Measurements from ENCODE around the gene PIAS1.
A peak's percentile ranks its signal among the peaks of the same experiment; 100 is the strongest.
"Not testable (repeated sequence)": the region's sequence is repeated elsewhere in the genome, so short reads cannot be mapped to it uniquely, and the experiment has no call there.

Gene PIAS1

DNA sequence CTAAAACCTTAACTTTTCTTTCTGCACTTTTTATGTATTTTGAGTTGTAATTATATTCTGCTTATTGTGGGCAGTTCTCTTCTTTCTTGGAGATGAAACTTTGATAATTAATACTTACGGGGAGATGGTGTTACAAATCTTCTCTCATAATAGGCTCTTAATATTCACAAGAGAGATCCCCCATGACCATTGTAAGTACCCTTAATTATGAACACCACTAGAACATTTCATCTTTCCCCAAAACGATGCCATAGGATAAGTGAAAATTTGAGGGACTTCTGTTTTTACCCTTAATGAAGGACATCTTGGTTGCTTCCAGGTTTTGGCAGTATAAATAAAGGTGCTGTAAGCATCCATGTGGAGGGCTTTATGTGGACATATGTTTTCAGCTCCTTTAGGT, 60.7 kb downstream of the PIAS1 start:
- DNase-seq: no peak

GRCh38 chr15:68124700-68125099, 70.6 kb downstream of the PIAS1 start:
- DNase-seq: no peak

DNA sequence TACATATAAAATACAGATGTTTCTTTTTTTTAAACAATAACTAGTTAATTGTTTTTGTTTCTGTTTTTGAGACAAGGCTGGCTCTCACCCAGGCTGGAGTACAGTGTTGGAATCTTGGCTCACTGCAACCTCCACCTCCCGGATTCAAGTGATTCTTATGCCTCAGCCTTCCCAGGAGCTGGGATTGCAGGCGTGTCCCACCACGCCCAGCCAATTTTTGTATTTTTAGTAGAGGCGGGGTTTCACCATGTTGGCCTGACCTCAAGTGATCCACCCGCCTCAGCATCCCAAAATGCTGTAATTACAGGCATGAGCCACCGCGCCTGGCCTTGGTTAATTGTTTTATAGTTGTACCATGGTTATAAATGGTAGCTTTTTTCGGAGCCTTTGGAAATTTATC, 72.3 kb downstream of the PIAS1 start:
- no peak for DNase-seq

GRCh38 chr15:68129072-68129471, 75.0 kb downstream of the PIAS1 start:
- no peak for DNase-seq

DNA sequence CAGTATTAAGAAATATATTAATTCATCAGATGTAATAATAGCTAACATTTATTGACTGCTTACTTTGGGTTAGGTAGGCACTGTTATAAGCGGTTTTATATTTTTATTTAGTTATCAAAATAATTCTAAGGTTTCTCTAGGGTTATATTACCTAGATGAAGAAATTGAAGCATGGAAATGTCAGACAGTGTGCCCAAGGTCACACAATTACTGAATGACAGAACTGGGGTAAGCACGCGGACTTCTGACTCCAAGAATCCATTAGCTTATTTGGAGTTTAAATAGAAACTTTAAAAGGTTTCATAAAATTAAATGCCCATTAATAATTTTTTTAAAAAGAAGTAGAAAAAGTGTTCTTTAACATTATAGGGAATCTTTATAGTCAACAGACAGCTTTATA, 76.7 kb downstream of the PIAS1 start:
- DNase-seq: no peak

GRCh38 chr15:68137096-68137495, 83.0 kb downstream of the PIAS1 start:
- DNase-seq: no peak

DNA sequence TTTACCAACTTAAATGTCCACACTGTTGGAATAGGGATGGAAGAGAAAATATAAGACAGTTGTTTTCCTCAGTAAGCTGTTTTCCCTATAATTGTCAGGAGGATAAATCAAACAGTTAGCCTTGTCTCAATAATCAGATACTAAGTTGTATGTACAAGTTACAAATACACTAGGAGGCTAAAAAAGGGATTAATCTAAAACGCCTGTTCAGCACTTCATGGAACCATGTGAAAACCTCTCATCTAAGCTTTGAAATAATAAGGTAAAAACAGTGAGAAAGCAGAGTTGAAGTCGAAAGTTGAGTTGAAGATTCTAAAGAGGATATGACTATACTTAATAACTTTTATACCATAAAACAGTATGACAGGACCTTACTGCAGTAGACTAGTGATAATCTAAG, 89.0 kb downstream of the PIAS1 start:
- no peak for DNase-seq

GRCh38 chr15:68143785-68144184, 89.7 kb downstream of the PIAS1 start:
- DNase-seq: no peak

GRCh38 chr15:68145706-68146105, 91.6 kb downstream of the PIAS1 start:
- DNase-seq: no peak

DNA sequence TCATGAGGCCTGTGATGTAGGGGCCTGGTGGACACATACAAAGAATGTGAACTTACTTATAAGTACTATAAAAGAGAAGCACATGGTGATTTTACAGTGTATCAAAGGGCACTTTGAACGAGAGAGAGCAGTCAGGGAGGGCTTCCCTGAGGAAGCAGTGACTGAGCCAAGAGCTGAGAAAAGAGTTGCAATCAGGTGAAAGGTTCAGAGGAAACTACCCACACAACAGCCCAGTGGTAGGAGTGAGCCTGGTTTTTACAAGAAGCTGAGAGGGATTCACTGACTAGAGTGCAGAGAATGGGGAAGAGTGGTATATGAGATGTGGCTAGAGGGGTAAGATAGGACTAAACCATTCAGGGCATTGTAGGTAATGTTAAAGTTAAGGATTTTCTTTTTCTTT, 93.9 kb downstream of the PIAS1 start:
- DNase-seq: no peak

GRCh38 chr15:68149059-68149458, 94.9 kb downstream of the PIAS1 start:
- no peak for DNase-seq

GRCh38 chr15:68150187-68150586, 96.1 kb downstream of the PIAS1 start:
- no peak for DNase-seq

GRCh38 chr15:68151277-68151676, 97.2 kb downstream of the PIAS1 start:
- no peak for DNase-seq

DNA sequence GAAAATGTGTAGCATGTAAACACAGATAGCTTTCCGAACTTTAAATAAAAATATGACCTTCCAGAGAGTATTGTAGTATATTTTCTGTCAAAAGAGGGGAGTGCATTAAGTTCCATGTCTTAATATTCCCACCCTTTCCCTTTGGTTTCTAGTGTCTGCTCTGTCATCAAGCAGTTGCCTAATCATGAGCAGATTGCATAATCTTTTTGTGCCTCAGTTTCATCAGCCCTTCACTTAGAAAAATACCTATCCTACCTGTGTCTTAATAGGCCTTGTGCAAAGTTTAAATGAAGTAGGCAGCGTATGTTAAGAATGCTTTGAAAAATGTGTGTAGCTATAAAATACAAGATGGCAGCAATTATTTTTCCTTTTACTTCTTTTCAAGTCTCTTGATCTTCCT, 98.2 kb downstream of the PIAS1 start:
- no peak for DNase-seq

GRCh38 chr15:68154923-68155559, 100.9 kb downstream of the PIAS1 start:
- peak in 8 of 58 donors; percentile 0 to 5 (median 2) for DNase-seq

DNA sequence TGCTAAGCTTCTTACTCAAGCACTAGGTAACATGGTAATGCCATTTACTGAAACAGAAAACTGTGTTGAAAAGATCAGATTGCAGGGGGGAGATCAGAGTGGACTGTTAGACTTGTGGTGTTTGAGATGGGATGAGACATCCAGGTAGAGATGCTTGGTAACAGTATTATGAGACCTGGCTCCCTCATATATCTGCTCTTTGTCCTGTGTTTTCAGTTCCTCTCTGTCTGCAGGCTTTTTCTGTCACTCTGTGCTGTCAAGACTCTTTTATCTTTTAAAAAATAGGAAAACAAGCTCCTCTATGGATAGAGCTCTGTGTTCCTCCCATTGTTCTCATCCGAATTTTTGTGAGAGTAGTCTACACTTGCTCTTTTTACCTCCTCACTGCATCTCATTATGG, 103.0 kb downstream of the PIAS1 start:
- DNase-seq: no peak

DNA sequence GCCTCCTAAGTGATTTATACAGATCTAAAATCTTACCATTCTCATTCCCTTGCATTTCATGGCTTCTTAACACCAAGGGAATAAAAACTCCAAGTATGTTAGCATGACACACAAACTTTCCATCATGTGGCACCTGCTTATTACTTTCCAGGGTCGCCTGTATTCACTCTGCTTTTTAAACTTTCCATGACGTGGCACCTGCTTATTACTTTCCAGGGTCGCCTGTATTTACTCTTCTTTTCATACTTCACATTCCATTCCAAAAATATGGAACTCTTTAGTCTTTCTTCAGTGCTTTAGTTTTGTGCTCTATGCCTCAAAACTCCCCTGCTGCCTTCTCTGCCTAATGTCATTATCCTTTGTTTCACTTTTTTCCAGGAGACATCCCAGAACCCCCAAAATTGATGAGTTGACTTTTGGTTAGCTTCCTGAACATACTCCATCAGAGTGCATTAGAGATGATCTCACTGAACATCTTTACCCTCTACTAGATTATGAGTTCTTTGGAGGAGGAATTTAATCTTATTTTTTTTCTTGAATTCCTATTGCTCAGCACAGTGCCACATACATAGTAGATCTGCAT, 104.0 kb downstream of the PIAS1 start:
- DNase-seq: no peak

DNA sequence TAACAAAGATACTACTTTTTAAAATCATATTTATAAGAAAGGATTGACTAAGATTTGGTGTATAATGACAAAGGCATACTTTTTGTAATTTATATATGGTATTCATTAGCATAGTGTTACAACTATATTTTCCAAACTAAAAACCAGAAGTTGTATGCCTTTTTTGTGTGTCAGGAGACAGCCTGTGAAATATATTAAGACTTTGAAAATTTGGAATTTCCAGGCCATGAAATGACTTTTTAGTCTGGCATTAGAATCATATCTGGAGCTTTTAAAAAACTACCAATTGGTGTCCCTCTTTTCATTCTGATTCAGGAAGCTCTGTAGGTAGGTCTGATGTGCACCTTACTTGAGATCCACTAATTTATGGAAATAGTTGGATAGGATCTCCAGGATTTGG, 109.1 kb downstream of the PIAS1 start:
- no peak for DNase-seq

GRCh38 chr15:68166847-68167246, 112.7 kb downstream of the PIAS1 start:
- DNase-seq: no peak

GRCh38 chr15:68172037-68172436, 117.9 kb downstream of the PIAS1 start:
- DNase-seq: not testable (repeated sequence)

DNA sequence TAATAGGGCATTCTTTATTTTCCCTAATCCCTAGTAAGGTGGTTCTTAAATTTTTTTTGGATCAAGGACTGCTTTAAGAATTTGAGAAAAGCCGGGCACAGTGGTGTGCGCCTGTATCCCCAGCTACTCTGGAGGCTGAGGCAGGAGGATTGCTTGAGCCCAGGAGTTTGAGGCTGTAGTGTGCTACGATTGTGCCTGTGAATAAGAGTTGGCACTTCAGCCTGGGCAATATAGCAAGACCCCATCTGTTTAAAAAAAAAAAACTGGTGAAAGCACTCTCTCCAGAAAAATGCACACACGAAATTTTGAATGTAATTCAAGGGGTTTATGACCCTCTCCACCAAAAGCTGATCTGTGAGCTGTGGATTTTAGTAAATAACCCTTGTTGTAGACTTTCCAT, 119.0 kb downstream of the PIAS1 start:
- DNase-seq: no peak

- DNase-seq: no peak
Observed at GRCh38 chr15:68175526-68175925, 121.4 kb downstream of the PIAS1 start.

DNA sequence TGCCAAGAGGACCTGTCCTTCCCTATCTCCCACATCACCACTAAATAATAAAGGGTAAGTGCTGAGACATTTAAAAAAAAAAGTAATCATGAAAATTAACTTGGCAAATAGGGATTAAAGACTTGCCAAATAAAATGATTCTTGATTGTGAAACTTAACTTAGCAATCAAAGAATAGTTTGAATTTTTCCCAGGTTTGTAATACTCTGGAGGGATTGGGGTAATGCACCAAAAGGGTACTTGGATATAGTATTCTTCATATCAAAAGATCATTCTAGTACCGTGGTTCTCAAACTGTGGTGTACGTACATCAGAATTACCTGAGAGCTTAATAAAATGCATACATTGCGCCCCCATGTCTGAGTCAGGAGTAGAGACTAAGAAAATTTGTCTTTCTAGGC, 122.5 kb downstream of the PIAS1 start:
- DNase-seq: no peak

DNA sequence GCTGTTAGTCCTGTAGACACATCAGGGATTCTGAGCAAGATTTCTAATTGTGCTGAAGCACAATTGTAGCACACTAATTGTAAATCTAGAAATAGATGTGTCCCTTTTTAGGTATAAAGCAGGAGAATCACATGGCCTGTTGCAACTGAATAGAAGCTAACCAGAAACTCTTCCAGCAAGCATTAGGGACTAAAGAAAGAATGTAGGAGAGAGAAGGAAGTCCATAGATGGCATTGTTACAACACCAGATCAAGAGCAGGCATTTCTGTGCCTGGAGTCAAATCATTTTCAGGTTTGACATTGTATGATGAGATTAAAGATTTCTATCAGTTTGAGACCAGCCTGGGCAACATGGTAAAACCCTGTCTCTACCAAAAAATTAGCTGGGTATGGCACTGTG, 123.6 kb downstream of the PIAS1 start:
- DNase-seq: no peak
